MM.1S (cell line): Measurements from ENCODE around the gene ELOVL2.

Source experiments
- DNase-seq: peaks from one replicate; pipeline ENCODE4 v3.0.0-alpha.2; 2015
- H2AFZ ChIP-seq: fragments of 300-600 bp; sonication (generic); 2 replicates; pipeline ENCODE4 v1.6.0; 2016; ENCODE audit warnings: antibody characterized with exemption, low read length
- H3F3A ChIP-seq: fragments of 300-600 bp; sonication (generic); 2 replicates; pipeline ENCODE4 v1.6.1; 2016; ENCODE audit warnings: mild to moderate bottlenecking, antibody characterized with exemption, low read length, moderate library complexity, mixed read lengths; ENCODE audit not compliant: insufficient read depth
- H3K27ac ChIP-seq: fragments of 300-600 bp; sonication (generic); 2 replicates; pipeline ENCODE4 v1.5.1; 2016; ENCODE audit warnings: mild to moderate bottlenecking, low read length
- H3K27me3 ChIP-seq: fragments of 300-600 bp; sonication (generic); replicated peaks from 2 replicates; pipeline ENCODE4 v1.6.0; 2016; ENCODE audit warnings: low read length; ENCODE audit not compliant: insufficient read depth
- H3K36me3 ChIP-seq: fragments of 300-600 bp; sonication (generic); replicated peaks from 2 replicates; pipeline ENCODE4 v1.6.1; 2016; ENCODE audit warnings: mild to moderate bottlenecking, low read length, mixed read lengths; ENCODE audit not compliant: insufficient read depth
- H3K4me1 ChIP-seq: fragments of 300-600 bp; sonication (generic); 2 replicates; pipeline ENCODE4 v1.6.1; 2016; ENCODE audit warnings: low read length, mixed read lengths
- H3K4me2 ChIP-seq: fragments of 300-600 bp; sonication (generic); 2 replicates; pipeline ENCODE4 v1.6.0; 2016; ENCODE audit warnings: low read depth, low read length
- H3K4me3 ChIP-seq: fragments of 300-600 bp; sonication (generic); 2 replicates; pipeline ENCODE4 v1.5.1; 2016; ENCODE audit warnings: low read length, mixed read lengths
- H3K79me2 ChIP-seq: fragments of 300-600 bp; sonication (generic); 2 replicates; pipeline ENCODE4 v1.6.1; 2016; ENCODE audit warnings: mixed run types, low read length, mixed read lengths
- H3K9ac ChIP-seq: fragments of 300-600 bp; sonication (generic); 2 replicates; pipeline ENCODE4 v1.6.1; 2016; ENCODE audit warnings: low read length, mixed read lengths
- H3K9me2 ChIP-seq: fragments of 300-600 bp; sonication (generic); replicated peaks from 2 replicates; pipeline ENCODE4 v1.6.1; 2016; ENCODE audit warnings: mild to moderate bottlenecking, low read length, mixed read lengths; ENCODE audit not compliant: insufficient read depth
- H3K9me3 ChIP-seq: fragments of 300-600 bp; sonication (generic); replicated peaks from 2 replicates; pipeline ENCODE4 v1.6.1; 2016; ENCODE audit warnings: mild to moderate bottlenecking, low read length, mixed read lengths; ENCODE audit not compliant: insufficient read depth
- H4K20me1 ChIP-seq: fragments of 300-600 bp; sonication (generic); 2 replicates; pipeline ENCODE4 v1.6.1; 2016; ENCODE audit warnings: mild to moderate bottlenecking, low read length, moderate library complexity, mixed read lengths; ENCODE audit not compliant: insufficient read depth
- EZH2 ChIP-seq: fragments of 300-600 bp; sonication (generic); optimal IDR thresholded peaks from 2 replicates; pipeline ENCODE3; 2017; ENCODE audit warnings: low read depth, mild to moderate bottlenecking, antibody characterized with exemption, low read length, mixed read lengths
- EZH2phosphoT487 ChIP-seq: fragments of 300-600 bp; sonication (generic); IDR thresholded peaks from 2 replicates; pipeline ENCODE4 v1.6.1; 2018; ENCODE audit warnings: antibody characterized with exemption, low read length
- TF ChIP-seq, protein P1 (sequence below): fragments of 300-600 bp; sonication (generic); IDR thresholded peaks from 2 replicates; pipeline ENCODE4 v1.5.1; 2016; ENCODE audit warnings: antibody characterized with exemption, low read length, mixed read lengths

ELOVL2 gene

DNA sequence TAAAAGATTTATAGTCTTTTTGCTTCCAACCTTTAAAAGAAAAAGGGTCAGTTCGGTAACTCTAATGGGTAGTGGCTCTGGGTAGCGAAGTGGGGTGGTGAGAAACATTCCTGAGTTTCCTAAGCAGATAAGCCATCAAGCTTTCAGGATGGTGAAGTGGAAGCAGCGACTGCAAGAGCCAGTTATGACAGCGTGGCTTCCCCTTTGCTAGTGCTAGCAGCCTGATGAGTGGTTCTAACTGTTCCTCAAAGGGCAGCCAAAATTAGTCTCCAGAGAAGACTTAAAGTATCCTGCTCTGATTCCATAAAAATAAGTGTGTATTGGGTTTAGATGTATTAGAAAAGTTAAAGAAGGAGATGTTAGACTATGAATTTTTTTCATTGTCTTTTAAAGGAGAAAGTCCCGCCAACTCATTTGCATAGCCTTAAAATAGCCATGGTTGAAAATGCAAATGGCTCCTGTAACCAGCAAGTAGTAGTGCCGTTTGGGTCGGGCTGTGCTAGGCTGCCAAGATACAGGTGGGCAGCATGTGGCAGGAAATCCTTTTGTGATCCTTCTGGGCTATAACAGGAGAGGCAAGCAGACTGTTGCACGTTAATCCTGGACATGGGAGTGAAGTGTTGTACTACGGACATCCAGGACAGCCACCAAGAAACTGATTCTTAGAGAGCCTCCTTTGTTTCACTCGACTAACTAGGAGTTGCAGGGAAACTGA, 18.0 kb downstream of the ELOVL2 start:
- no peaks in the 10 kb centered on the region for H3K9me2 ChIP-seq
- no peaks in the 10 kb centered on the region for H3F3A ChIP-seq
- H3K27me3 ChIP-seq = no peaks in the 10 kb centered on the region
- 0 out of 2 replicates have a peak overlapping the region, but pooled peaks have one; percentile 23 for H2AFZ ChIP-seq
- H3K4me2 ChIP-seq = peak overlapping the region; percentile 49
- H3K9ac ChIP-seq = no peak overlapping the region
- TF ChIP-seq EZH2 = no peak
- TF ChIP-seq EZH2phosphoT487 = no peak
- TF ChIP-seq, protein P1, sequence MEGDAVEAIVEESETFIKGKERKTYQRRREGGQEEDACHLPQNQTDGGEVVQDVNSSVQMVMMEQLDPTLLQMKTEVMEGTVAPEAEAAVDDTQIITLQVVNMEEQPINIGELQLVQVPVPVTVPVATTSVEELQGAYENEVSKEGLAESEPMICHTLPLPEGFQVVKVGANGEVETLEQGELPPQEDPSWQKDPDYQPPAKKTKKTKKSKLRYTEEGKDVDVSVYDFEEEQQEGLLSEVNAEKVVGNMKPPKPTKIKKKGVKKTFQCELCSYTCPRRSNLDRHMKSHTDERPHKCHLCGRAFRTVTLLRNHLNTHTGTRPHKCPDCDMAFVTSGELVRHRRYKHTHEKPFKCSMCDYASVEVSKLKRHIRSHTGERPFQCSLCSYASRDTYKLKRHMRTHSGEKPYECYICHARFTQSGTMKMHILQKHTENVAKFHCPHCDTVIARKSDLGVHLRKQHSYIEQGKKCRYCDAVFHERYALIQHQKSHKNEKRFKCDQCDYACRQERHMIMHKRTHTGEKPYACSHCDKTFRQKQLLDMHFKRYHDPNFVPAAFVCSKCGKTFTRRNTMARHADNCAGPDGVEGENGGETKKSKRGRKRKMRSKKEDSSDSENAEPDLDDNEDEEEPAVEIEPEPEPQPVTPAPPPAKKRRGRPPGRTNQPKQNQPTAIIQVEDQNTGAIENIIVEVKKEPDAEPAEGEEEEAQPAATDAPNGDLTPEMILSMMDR = no peak
- no peaks in the 10 kb centered on the region for H4K20me1 ChIP-seq
- H3K4me3 ChIP-seq = peak overlapping the region; percentile 50
- H3K4me1 ChIP-seq = peaks cover 9% of the 10 kb centered on the region
- no peak overlapping the region for H3K27ac ChIP-seq
- H3K36me3 ChIP-seq = no peaks in the 10 kb centered on the region
- DNase-seq = peak; percentile 60
- no peaks in the 10 kb centered on the region for H3K9me3 ChIP-seq
- H3K79me2 ChIP-seq = no peaks in the 10 kb centered on the region

DNA sequence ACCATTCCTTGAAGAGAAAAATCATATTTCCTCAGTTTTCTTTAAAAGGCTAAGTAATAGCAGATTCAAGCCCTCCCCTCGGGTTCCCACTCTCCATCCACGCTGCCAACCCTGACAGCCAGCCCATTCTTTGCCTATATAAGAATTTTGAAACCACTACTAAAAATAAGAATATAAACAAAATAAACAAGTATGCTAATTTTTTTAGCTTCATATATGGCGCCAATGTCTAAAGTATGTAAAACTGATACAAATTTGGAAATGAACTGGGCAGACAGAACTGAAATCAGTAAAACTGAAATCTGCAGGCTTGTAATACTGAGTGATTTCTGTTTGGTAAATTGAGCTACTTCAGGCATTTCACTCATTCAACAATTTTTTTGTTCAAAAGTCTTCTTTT, 19.0 kb downstream of the ELOVL2 start:
- Histone ChIP-seq H3K4me3 (no peak overlapping the region), H3K27me3 (no peaks in the 10 kb centered on the region), H3K36me3 (no peaks in the 10 kb centered on the region), H3K79me2 (no peaks in the 10 kb centered on the region), H2AFZ (no peak overlapping the region), H3K4me2 (no peak overlapping the region), H3F3A (no peaks in the 10 kb centered on the region), H3K4me1 (peaks cover 9% of the 10 kb centered on the region), H4K20me1 (no peaks in the 10 kb centered on the region), H3K9ac (no peak overlapping the region), H3K27ac (no peak overlapping the region), H3K9me2 (no peaks in the 10 kb centered on the region), H3K9me3 (no peaks in the 10 kb centered on the region)
- TF ChIP-seq EZH2phosphoT487 (no peak), EZH2 (no peak)
- TF ChIP-seq, protein P1 = no peak
- DNase-seq = no peak

DNA sequence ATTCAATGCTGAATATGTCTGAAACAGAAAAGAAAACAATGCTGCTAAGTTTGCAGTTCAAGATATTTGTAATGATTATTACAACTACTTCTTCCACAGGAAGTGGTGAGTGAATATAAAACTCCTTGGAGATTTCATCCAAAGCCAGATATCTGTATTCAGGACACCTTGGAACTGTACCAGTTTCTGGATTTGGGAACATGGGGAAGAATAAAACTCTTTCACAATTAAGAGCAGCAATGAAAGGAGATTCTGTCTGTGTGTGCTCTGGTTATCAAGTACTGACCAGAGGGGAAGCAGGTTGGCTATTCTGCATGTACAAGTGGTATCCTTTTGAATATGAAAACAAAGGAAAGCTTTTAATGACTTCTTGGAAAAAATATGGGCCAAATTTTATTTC, 21.1 kb downstream of the ELOVL2 start:
- TF ChIP-seq EZH2phosphoT487 (no peak), EZH2 (no peak)
- TF ChIP-seq, protein P1 = no peak
- Histone ChIP-seq H3K9ac (no peak overlapping the region), H3K4me1 (peaks cover 9% of the 10 kb centered on the region), H3K36me3 (no peaks in the 10 kb centered on the region), H3K27ac (no peak overlapping the region), H3K79me2 (no peaks in the 10 kb centered on the region), H3K4me2 (no peak overlapping the region), H3K9me3 (no peaks in the 10 kb centered on the region), H3K27me3 (no peaks in the 10 kb centered on the region), H3K9me2 (no peaks in the 10 kb centered on the region), H2AFZ (no peak overlapping the region), H4K20me1 (no peaks in the 10 kb centered on the region), H3K4me3 (no peak overlapping the region), H3F3A (no peaks in the 10 kb centered on the region)
- no peak for DNase-seq
